Activated naive CD8-positive, alpha-beta T cell treated with anti-CD3 and anti-CD28 coated beads for 36 hours (primary cell): ENCODE measurements around the gene BLZF1. TPM values are rescaled to one million over a fixed set of nuclear protein-coding genes. Genes with fewer than 3 reads are reported as not detected.
A peak's percentile ranks its signal among the peaks of the same experiment; 100 is the strongest.
"Not testable (repeated sequence)": the region's sequence is repeated elsewhere in the genome, so short reads cannot be mapped to it uniquely, and the experiment has no call there.

Experiments
- DNase-seq: peaks from one replicate; pipeline ENCODE4 v3.0.0; 2021
- H3K27ac Mint-ChIP-seq: one replicate; pipeline ENCODE4 v1.8.0; 2022; ENCODE audit warnings: mild to moderate bottlenecking, moderate library complexity, mixed read lengths
- H3K27me3 Mint-ChIP-seq: one replicate; pipeline ENCODE4 v1.8.0; 2022; ENCODE audit warnings: mild to moderate bottlenecking, mixed read lengths
- H3K36me3 Mint-ChIP-seq: one replicate; pipeline ENCODE4 v1.8.0; 2021; ENCODE audit warnings: mild to moderate bottlenecking, mixed read lengths
- H3K4me1 Mint-ChIP-seq: one replicate; pipeline ENCODE4 v1.8.0; 2021; ENCODE audit warnings: mixed read lengths
- H3K4me3 Mint-ChIP-seq: one replicate; pipeline ENCODE4 v1.8.0; 2022; ENCODE audit warnings: mild to moderate bottlenecking, moderate library complexity, mixed read lengths
- H3K9me3 Mint-ChIP-seq: one replicate; pipeline ENCODE4 v1.8.0; 2022; ENCODE audit warnings: mixed read lengths
- total RNA-seq, 2 experiments: library from RNA; stranded (reverse); gene quantifications; one replicate each; pipeline ENCODE4 v1.2.3, GENCODE V29; 2021

Gene BLZF1
- total RNA-seq, 2 experiments from 2014 or later = 14.6 to 17.3 TPM

GRCh38 chr1:169342096-169342495, 25.9 kb upstream of the BLZF1 start:
- not testable (repeated sequence) for DNase-seq, H3K27ac Mint-ChIP-seq, H3K4me3 Mint-ChIP-seq, H3K27me3 Mint-ChIP-seq
- Mint-ChIP-seq H3K4me1 (peaks cover 20% of the 10 kb centered on the region), H3K36me3 (peaks cover 18% of the 10 kb centered on the region), H3K9me3 (peaks cover 16% of the 10 kb centered on the region)

- DNase-seq = no peak
- H3K4me3 Mint-ChIP-seq = no peak overlapping the region
- no peak overlapping the region for H3K27ac Mint-ChIP-seq
- H3K27me3 Mint-ChIP-seq = no peaks in the 10 kb centered on the region
- peaks cover 2% of the 10 kb centered on the region for H3K9me3 Mint-ChIP-seq
- H3K36me3 Mint-ChIP-seq = peaks cover 5% of the 10 kb centered on the region
- H3K4me1 Mint-ChIP-seq = no peaks in the 10 kb centered on the region
Observed at GRCh38 chr1:169345511-169345910, 22.5 kb upstream of the BLZF1 start.

DNA sequence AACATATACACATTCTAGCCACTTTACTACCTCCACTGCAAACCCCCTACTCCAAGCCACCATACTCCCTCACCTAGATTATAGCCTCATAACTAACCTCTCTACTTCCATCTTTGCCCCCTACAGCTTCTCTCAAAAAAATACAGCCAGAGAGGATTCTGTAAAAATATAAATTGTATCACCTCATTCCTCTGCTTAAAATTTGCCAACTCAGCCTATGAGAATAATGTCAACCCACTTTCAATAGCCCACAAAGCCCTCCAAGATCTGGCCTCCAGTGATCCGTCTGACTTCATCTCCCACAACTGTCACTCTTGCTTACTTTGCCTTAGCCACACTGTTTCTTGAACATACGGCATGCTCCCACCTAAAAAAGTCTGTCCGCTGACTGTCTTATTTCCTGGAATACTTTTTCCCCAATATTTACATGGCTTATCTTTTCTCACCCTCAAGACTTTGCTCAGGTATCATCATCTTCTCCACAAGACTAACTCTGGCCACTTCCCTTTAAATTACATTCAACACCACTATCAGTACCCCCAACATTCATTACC, 21.9 kb upstream of the BLZF1 start:
- Mint-ChIP-seq H3K4me1 (peaks cover 5% of the 10 kb centered on the region), H3K9me3 (no peaks in the 10 kb centered on the region), H3K27ac (no peak overlapping the region)

GRCh38 chr1:169347688-169348382, 20.2 kb upstream of the BLZF1 start:
- H3K27me3 Mint-ChIP-seq = no peaks in the 10 kb centered on the region

More for the DNA sequence above, 21.9 kb upstream of the BLZF1 start:
- peaks cover 1% of the 10 kb centered on the region for H3K36me3 Mint-ChIP-seq
- no peak for DNase-seq
- H3K27me3 Mint-ChIP-seq = no peaks in the 10 kb centered on the region
- H3K4me3 Mint-ChIP-seq = no peak overlapping the region

GRCh38 chr1:169348383-169349036, 19.5 kb upstream of the BLZF1 start:
- Mint-ChIP-seq H3K36me3 (peaks cover 12% of the 10 kb centered on the region), H3K4me3 (no peak overlapping the region), H3K27me3 (no peaks in the 10 kb centered on the region), H3K27ac (no peak overlapping the region), H3K9me3 (peaks cover 3% of the 10 kb centered on the region), H3K4me1 (peaks cover 19% of the 10 kb centered on the region)
- no peak for DNase-seq

More at GRCh38 chr1:169347688-169348382, 20.2 kb upstream of the BLZF1 start:
- no peak for DNase-seq
- H3K9me3 Mint-ChIP-seq = no peaks in the 10 kb centered on the region
- no peak overlapping the region for H3K4me3 Mint-ChIP-seq
- peaks cover 5% of the 10 kb centered on the region for H3K36me3 Mint-ChIP-seq
- H3K27ac Mint-ChIP-seq = no peak overlapping the region
- peaks cover 19% of the 10 kb centered on the region for H3K4me1 Mint-ChIP-seq

DNA sequence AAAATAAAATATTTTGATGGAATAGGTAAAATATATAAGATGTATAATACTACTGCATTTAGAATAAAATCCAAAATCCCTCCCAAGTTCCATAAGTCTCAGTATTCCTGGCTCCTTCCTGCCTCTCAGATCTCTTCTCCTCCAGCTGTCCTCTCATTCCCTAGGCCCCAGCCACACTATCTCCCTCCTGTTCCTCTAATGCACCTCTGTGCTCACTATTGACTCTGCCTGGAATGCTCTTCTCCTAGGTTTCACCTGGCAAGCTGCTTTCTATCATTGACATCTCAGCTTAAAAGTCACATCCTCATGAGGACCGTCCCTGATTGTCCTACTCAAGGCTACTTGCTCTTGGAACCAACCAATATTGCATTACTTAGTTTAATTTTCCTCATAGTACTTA, 7.6 kb upstream of the BLZF1 start:
- peaks cover 23% of the 10 kb centered on the region for H3K4me1 Mint-ChIP-seq
- H3K27me3 Mint-ChIP-seq = no peaks in the 10 kb centered on the region
- H3K27ac Mint-ChIP-seq = no peak overlapping the region
- peaks cover 18% of the 10 kb centered on the region for H3K36me3 Mint-ChIP-seq
- H3K4me3 Mint-ChIP-seq = no peak overlapping the region
- peaks cover 5% of the 10 kb centered on the region for H3K9me3 Mint-ChIP-seq
- no peak for DNase-seq

- no peak for DNase-seq
Observed at GRCh38 chr1:169361281-169361680, 6.7 kb upstream of the BLZF1 start.

DNA sequence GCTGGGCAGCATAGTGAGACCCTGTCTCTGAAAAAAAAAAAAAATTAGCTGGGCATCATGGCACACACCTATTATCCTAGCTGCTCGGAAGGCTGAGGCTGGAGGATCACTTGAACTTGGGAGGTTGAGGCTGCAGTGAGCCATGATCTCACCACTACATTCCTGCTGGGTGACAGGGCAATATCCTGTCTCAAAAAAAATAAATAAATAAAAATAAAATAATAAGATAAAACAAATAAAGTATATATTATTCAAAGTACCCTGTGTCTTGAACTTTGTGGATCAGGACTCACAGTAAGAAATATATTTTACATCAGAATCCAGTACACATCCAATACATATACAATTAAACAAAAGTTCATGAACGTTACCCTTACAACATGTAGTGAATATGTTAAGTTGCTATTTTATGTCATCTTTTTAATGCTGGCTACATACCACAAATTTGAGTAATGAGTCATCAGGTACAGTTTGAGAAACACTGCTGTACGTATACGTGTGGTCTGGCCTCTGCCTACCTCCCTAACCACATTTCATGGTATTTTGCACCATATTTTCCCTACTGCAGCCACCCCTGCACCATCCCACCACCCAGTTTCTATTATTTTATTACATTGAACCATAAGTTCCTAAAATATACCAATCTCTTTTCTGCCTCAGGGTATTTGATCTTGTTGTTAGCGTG, 4.8 kb upstream of the BLZF1 start:
- Mint-ChIP-seq H3K27ac (peak overlapping the region; percentile 86), H3K36me3 (peaks cover 18% of the 10 kb centered on the region), H3K4me1 (peaks cover 23% of the 10 kb centered on the region), H3K9me3 (peaks cover 5% of the 10 kb centered on the region), H3K4me3 (peak overlapping the region; percentile 40), H3K27me3 (no peaks in the 10 kb centered on the region)
- DNase-seq = peak; percentile 54

More at GRCh38 chr1:169361281-169361680, 6.7 kb upstream of the BLZF1 start:
- H3K27me3 Mint-ChIP-seq = no peaks in the 10 kb centered on the region
- no peak overlapping the region for H3K4me3 Mint-ChIP-seq
- peaks cover 23% of the 10 kb centered on the region for H3K4me1 Mint-ChIP-seq
- peak overlapping the region; percentile 80 for H3K27ac Mint-ChIP-seq
- peaks cover 5% of the 10 kb centered on the region for H3K9me3 Mint-ChIP-seq
- H3K36me3 Mint-ChIP-seq = peaks cover 18% of the 10 kb centered on the region

DNA sequence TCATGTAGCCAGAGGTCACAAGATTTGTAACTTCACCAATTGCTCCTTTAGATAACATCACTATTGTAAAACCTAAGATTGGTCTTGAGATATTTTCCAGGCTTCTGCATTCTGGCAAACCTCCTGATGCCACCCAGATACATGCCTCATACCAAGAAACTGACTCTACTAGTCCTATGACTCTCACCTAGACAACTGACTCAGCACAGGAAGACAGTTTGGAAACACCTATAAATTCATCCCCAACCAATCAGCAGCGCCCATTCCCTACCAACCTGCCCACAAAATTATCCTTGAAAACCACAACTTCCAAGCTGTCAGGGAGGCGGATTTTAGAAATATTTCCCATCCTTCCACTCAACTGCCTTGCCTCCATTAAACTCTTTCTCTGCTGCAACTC, 3.0 kb upstream of the BLZF1 start:
- Mint-ChIP-seq H3K36me3 (peaks cover 21% of the 10 kb centered on the region), H3K4me1 (peaks cover 28% of the 10 kb centered on the region), H3K4me3 (no peak overlapping the region), H3K9me3 (peaks cover 5% of the 10 kb centered on the region), H3K27me3 (no peaks in the 10 kb centered on the region), H3K27ac (peak overlapping the region; percentile 22)
- no peak for DNase-seq

DNA sequence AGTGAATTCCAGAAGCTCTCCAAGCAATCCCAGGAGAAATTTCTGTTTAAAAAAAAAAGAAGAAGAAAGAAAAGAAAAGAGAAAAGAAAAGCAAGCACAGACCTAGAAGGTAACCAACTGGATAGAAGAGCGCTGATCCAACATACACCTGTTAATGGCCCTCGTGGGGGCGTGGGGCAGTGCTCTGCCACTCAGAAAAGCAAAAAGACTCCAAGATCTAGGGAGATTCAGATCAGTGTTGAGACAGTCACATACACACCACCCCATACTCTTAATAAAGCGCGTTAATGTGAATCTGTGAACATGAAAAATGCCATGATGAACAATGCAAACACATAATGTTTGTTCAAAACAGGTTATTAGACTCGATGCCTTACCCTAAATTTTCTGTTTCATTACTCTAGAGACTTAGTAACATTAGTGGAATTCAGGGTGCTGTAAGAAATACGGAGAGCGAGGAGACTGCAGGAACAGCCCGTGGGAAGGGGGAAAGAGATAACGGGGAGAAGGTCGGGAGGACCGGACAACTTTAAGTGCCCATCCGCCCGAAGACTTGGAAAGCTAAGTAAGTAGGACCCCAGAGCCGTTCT, 804 bp upstream of the BLZF1 start:
- Mint-ChIP-seq H3K36me3 (peaks cover 23% of the 10 kb centered on the region), H3K27me3 (no peaks in the 10 kb centered on the region), H3K4me1 (peaks cover 26% of the 10 kb centered on the region), H3K9me3 (peaks cover 5% of the 10 kb centered on the region), H3K4me3 (no peak overlapping the region), H3K27ac (no peak overlapping the region)
- no peak for DNase-seq

- Mint-ChIP-seq H3K4me3 (no peak overlapping the region), H3K36me3 (peaks cover 17% of the 10 kb centered on the region), H3K4me1 (peaks cover 23% of the 10 kb centered on the region), H3K27ac (no peak overlapping the region), H3K27me3 (no peaks in the 10 kb centered on the region), H3K9me3 (peaks cover 5% of the 10 kb centered on the region)
- DNase-seq = peak; percentile 39
Observed at GRCh38 chr1:169368406-169368769, 393 bp downstream of the BLZF1 start.

GRCh38 chr1:169371404-169371803, 3.4 kb downstream of the BLZF1 start:
- Mint-ChIP-seq H3K27ac (no peak overlapping the region), H3K4me3 (no peak overlapping the region), H3K4me1 (peaks cover 27% of the 10 kb centered on the region)

GRCh38 chr1:169381162-169381561, 13.2 kb downstream of the BLZF1 start:
- Mint-ChIP-seq H3K9me3 (no peaks in the 10 kb centered on the region), H3K27ac (no peak overlapping the region), H3K27me3 (no peaks in the 10 kb centered on the region), H3K4me1 (peaks cover 6% of the 10 kb centered on the region), H3K36me3 (peaks cover 29% of the 10 kb centered on the region), H3K4me3 (no peak overlapping the region)
- DNase-seq = no peak

More at GRCh38 chr1:169371404-169371803, 3.4 kb downstream of the BLZF1 start:
- peaks cover 15% of the 10 kb centered on the region for H3K36me3 Mint-ChIP-seq
- H3K9me3 Mint-ChIP-seq = no peaks in the 10 kb centered on the region
- no peak for DNase-seq
- H3K27me3 Mint-ChIP-seq = no peaks in the 10 kb centered on the region

DNA sequence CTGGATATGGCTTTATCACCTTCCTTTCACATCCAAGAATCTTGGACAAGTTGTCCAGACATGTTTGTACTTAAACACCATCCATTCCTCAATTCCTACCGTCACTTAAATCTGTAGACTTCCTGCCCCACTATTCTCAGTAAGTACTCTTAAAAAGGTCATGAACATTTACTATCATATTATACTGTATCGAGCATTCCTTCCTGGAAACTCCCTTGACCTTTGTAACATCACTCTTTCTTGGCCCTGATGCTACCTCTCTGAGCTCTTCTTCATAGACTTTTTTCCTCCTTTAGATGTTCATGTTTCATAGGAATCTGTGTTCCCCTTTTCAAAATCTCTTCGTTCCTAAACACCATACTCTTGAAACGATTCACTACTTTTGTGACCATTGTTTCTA, 15.5 kb downstream of the BLZF1 start:
- peaks cover 2% of the 10 kb centered on the region for H3K4me1 Mint-ChIP-seq
- no peak overlapping the region for H3K4me3 Mint-ChIP-seq
- H3K9me3 Mint-ChIP-seq = no peaks in the 10 kb centered on the region
- no peaks in the 10 kb centered on the region for H3K27me3 Mint-ChIP-seq
- no peak overlapping the region for H3K27ac Mint-ChIP-seq
- no peak for DNase-seq
- H3K36me3 Mint-ChIP-seq = peaks cover 24% of the 10 kb centered on the region

DNA sequence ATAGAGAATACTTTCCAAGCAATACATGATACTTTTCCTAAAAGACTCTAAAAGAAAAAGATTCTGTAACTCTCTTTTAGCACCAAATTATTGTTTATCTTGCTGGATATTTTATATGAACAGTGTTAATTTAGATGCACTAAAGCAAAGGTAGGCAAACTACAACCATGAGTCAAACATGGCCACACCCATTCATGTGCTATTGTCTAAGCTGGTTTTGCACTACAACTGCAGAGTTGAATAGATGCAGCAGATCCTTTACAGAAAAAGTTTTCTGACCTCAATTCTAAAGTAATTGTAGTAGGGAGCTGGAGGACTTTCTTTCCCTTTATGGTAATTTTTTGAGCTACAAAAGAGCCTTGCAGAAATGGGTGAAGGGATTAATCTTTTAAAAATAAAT, 19.4 kb downstream of the BLZF1 start:
- Mint-ChIP-seq H3K4me1 (peaks cover 16% of the 10 kb centered on the region), H3K27me3 (no peaks in the 10 kb centered on the region), H3K27ac (no peak overlapping the region), H3K9me3 (no peaks in the 10 kb centered on the region), H3K4me3 (no peak overlapping the region), H3K36me3 (peaks cover 42% of the 10 kb centered on the region)
- no peak for DNase-seq
